ENCODE data around the gene ANAPC15. TPM values are rescaled to one million over a fixed set of nuclear protein-coding genes. Genes with fewer than 3 reads are reported as not detected.

Gene ANAPC15
- total and polyA plus RNA-seq, 9 of the 15 experiments (the other 6 are each of a cell fraction or from before 2014, with no cell fraction given): 53.0 to 254 (median 75.7) TPM

GRCh38 chr11:72155751-72156150, 43.3 kb upstream of the ANAPC15 start (continued):
- TF ChIP-seq MECOM (CRISPR knock-in tag; IDR thresholded peaks at IDR 0.05) (0 out of 2 replicates have a peak, but pooled peaks have one; percentile 46), MCM5 (IDR thresholded peaks at IDR 0.05; ENCODE audit: low read depth) (no peak), CXXC5 (CRISPR knock-in tag; IDR thresholded peaks at IDR 0.05) (peak; percentile 43; the same call in 1 of the 2 replicates), ASH1L (IDR thresholded peaks at IDR 0.05; ENCODE audit: borderline replicate concordance, low read depth, partially characterized antibody) (no peak), ELK3 (CRISPR knock-in tag; IDR thresholded peaks at IDR 0.05) (no peak), ZNF639 (CRISPR knock-in tag; conservative IDR thresholded peaks at IDR 0.05 in 1 of 2, IDR thresholded peaks at IDR 0.05 in 1 of 2) (0 out of 4 replicates have a peak, but pooled peaks of 1 of the 2 experiments have one; percentile 28), PYGO2 (tag; IDR thresholded peaks at IDR 0.05) (peak; percentile 64; the same call in 1 of the 2 replicates), SNAPC5 (CRISPR knock-in tag; IDR thresholded peaks at IDR 0.05) (no peak), ZNF740 (CRISPR knock-in tag; IDR thresholded peaks at IDR 0.05) (no peak), ZNF740 (tag; IDR thresholded peaks at IDR 0.05) (peak in 1 of 2 experiments; percentile 77; a peak in 2 of 4 replicates), DMBX1 (CRISPR knock-in tag; IDR thresholded peaks at IDR 0.05; ENCODE audit: borderline replicate concordance) (peak; percentile 76; the same call in 1 of the 2 replicates), CBFA2T2 (conservative IDR thresholded peaks at IDR 0.05) (no peak), CREB3 (tag; conservative IDR thresholded peaks at IDR 0.05; ENCODE audit: low read depth) (0 out of 2 replicates have a peak, but pooled peaks have one; percentile 28)
